Endothelial cell of umbilical vein (primary cell): ENCODE measurements around the gene SLC26A6. TPM values are rescaled to one million over a fixed set of nuclear protein-coding genes. Genes with fewer than 3 reads are reported as not detected.

Experiments used
- BruUV-seq: library from RNA; stranded (reverse); fragments of 400-500 nt; replicated peaks from 2 replicates; lab custom pipeline; 2021; lab: Mats Ljungman, UMichigan
- CTCF ChIA-PET: fragments of 300-600, 350-600 bp; sonication (Branson Sonifier 250); formaldehyde crosslinking; loops from one replicate; lab custom pipeline; 2021; ENCODE audit warnings: antibody characterized with exemption, inconsistent platforms; lab: Charles Lee
- POLR2A ChIA-PET: fragments of 300-600, 350-600 bp; sonication (Branson Sonifier 250); formaldehyde crosslinking; loops from one replicate; lab custom pipeline; 2021; ENCODE audit warnings: antibody characterized with exemption, inconsistent platforms; lab: Charles Lee
- DNase-seq: peaks from one replicate; pipeline ENCODE4 v3.0.0-alpha.2; 2011; ENCODE audit warnings: low read depth, low spot score
- FAIRE-seq: peaks from 2 replicates; lab custom pipeline; 2011; peaks lifted over from hg19 to GRCh38; lab: Jason Lieb, UNC
- H2AFZ ChIP-seq: 2 replicates; pipeline ENCODE4 v1.6.0; 2012; ENCODE audit warnings: low read depth, low read length, control low read depth, inconsistent platforms
- H3K27ac ChIP-seq: 2 replicates; pipeline ENCODE4 v1.5.1; 2011; ENCODE audit warnings: low read depth, mild to moderate bottlenecking, control low read depth, low read length, moderate library complexity; ENCODE audit not compliant: insufficient read depth
- H3K27me3 ChIP-seq, 2 experiments: 2 replicates each; pipeline versions ENCODE4 v1.6.0 to v1.6.1; 2011; ENCODE audit warnings: low read length in 2 of 2, mixed read lengths in 1 of 2; ENCODE audit not compliant: control insufficient read depth in 2 of 2, insufficient read depth in 2 of 2
- H3K36me3 ChIP-seq, 2 experiments: 2 replicates in 1 of 2; 3 replicates in 1 of 2; pipeline ENCODE4 v1.5.1; 2011; ENCODE audit warnings: low read length in 2 of 2, mild to moderate bottlenecking in 1 of 2, moderate library complexity in 1 of 2; ENCODE audit not compliant: control insufficient read depth in 2 of 2, insufficient read depth in 2 of 2; ENCODE audit errors: extremely low read depth in 1 of 2
- H3K4me1 ChIP-seq: 3 replicates; pipeline ENCODE4 v1.5.1; 2011; ENCODE audit warnings: mild to moderate bottlenecking, low read length; ENCODE audit not compliant: control insufficient read depth, insufficient read depth; ENCODE audit errors: extremely low read depth
- H3K4me2 ChIP-seq: 2 replicates; pipeline ENCODE4 v1.6.1; 2011; ENCODE audit warnings: low read length, control low read depth, mixed read lengths; ENCODE audit not compliant: insufficient read depth
- H3K4me3 ChIP-seq, 3 experiments: fragments of 200-600 bp in 1 of 3; sonication (generic), shearing (Covaris generic) in 1 of 3; replicated peaks in 1 of 3; 2 replicates each; pipeline ENCODE4 v1.5.1; 2011 to 2016; ENCODE audit warnings: control low read depth in 3 of 3, low read length in 3 of 3, mild to moderate bottlenecking in 2 of 3, inconsistent platforms in 1 of 3, low read depth in 1 of 3, moderate library complexity in 1 of 3; ENCODE audit not compliant: insufficient read depth in 1 of 3
- H3K79me2 ChIP-seq: 2 replicates; pipeline ENCODE4 v1.6.0; 2012; ENCODE audit warnings: low read length, inconsistent platforms; ENCODE audit not compliant: control insufficient read depth, insufficient read depth
- H3K9ac ChIP-seq: replicated peaks from 2 replicates; pipeline ENCODE3; 2011; ENCODE audit warnings: low read length, control low read depth; ENCODE audit not compliant: insufficient read depth; ENCODE audit errors: extremely low read depth
- H3K9me1 ChIP-seq: replicated peaks from 3 replicates; pipeline ENCODE4 v1.6.0; 2011; ENCODE audit warnings: mild to moderate bottlenecking, low read length; ENCODE audit not compliant: control insufficient read depth, insufficient read depth; ENCODE audit errors: extremely low read depth
- H3K9me3 ChIP-seq: replicated peaks from 2 replicates; pipeline ENCODE4 v1.5.1; 2012; ENCODE audit warnings: low read length, inconsistent platforms; ENCODE audit not compliant: control insufficient read depth, insufficient read depth
- H4K20me1 ChIP-seq: replicated peaks from 2 replicates; pipeline ENCODE3; 2011; ENCODE audit warnings: mild to moderate bottlenecking, low read length; ENCODE audit not compliant: control insufficient read depth, insufficient read depth; ENCODE audit errors: extremely low read depth
- CTCF ChIP-seq, 2 donors: IDR thresholded peaks; 1 replicate in 1 of 2; 2 replicates in 1 of 2; pipeline ENCODE4 v1.5.1; 2011; ENCODE audit warnings: low read length in 2 of 2, mild to moderate bottlenecking in 2 of 2, moderate library complexity in 2 of 2, control low read depth in 1 of 2, inconsistent platforms in 1 of 2, low read depth in 1 of 2; ENCODE audit not compliant: insufficient read depth in 1 of 2; ENCODE audit errors: extremely low read depth in 1 of 2
- EZH2 ChIP-seq: IDR thresholded peaks from 2 replicates; pipeline ENCODE4 v1.6.1; 2012; ENCODE audit warnings: borderline replicate concordance, low read depth, mild to moderate bottlenecking, moderate library complexity, low read length, inconsistent platforms; ENCODE audit not compliant: severe bottlenecking
- MAX ChIP-seq: IDR thresholded peaks from 2 replicates; pipeline ENCODE4 v1.6.1; 2011; ENCODE audit not compliant: insufficient read depth, insufficient read length
- MYC ChIP-seq: IDR thresholded peaks from one replicate; pipeline ENCODE4 v1.6.1; 2011; ENCODE audit warnings: mild to moderate bottlenecking, low read depth, low read length
- POLR2A ChIP-seq: IDR thresholded peaks from 2 replicates; pipeline ENCODE4 v1.6.1; 2012; ENCODE audit warnings: low read depth, mild to moderate bottlenecking, control low read depth, low read length
- POLR2AphosphoS5 ChIP-seq: IDR thresholded peaks from 2 replicates; pipeline ENCODE4 v1.6.1; 2012; ENCODE audit warnings: low read depth, mild to moderate bottlenecking, control low read depth, low read length, moderate library complexity; ENCODE audit not compliant: insufficient read depth
- dilution Hi-C: fragments of 300-500 bp; cut with MboI; formaldehyde crosslinking; loops from one replicate; pipeline ENCODE4 v1.15.0; 2019; ENCODE audit warnings: low sequenced_read_pairs; ENCODE audit not compliant: extremely low pct_ligation_motif_present
- intact Hi-C: fragments of 100-400 bp; cut with micrococcal nuclease; formaldehyde crosslinking; loops from one replicate; pipeline ENCODE4 v1.10.0; 2022
- polyA plus RNA-seq, 4 experiments: library from polyadenylated mRNA; depleted of rRNA in 3 of 4; stranded (reverse) in 3 of 4; unstranded in 1 of 4; fragments of >200 nt; gene quantifications; 2 replicates each; pipeline versions ENCODE4 v1.2.1 to v1.2.3, GENCODE V29; 2011 to 2012; ENCODE audit warnings: missing spikeins in 1 of 4
- total RNA-seq: library from RNA; stranded (reverse); gene quantifications from 2 replicates; pipeline ENCODE4 v1.2.3, GENCODE V29; 2021

Gene SLC26A6
- total and polyA plus RNA-seq, 2 donors (not counting 3 experiments of a cell fraction or from before 2014, with no cell fraction given) = 31.0 to 32.2 TPM

DNA sequence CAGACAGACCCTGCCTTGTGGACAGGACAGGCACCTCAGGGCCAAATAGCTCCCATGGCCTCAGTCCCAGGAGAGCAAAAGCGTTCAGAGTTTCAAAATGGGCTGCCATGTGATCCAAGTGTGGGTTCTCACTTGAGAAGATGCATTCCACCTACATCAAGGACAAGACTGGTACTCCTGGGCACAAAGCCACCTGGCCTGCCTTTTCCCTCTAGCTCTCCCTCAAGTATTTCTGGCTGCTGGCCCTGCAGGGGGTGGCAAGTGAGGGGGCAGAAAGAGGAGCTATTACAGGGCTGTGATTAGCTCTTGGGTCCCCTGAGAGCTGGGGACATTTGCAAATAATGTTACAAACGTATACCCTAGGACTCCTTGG, 33.7 kb downstream of the SLC26A6 start:
- Histone ChIP-seq H3K9ac (no peak overlapping the region), H3K79me2 (no peaks in the 10 kb centered on the region), H3K4me1 (no peaks in the 10 kb centered on the region), H3K9me3 (no peaks in the 10 kb centered on the region), H4K20me1 (no peaks in the 10 kb centered on the region), H3K4me2 (no peak overlapping the region), H3K27ac (no peak overlapping the region), H2AFZ (no peak overlapping the region), H3K36me3 (peaks cover 15 to 64% of the 10 kb centered on the region in 2 experiments), H3K4me3 (no peak overlapping the region), H3K9me1 (no peaks in the 10 kb centered on the region), H3K27me3 (no peaks in the 10 kb centered on the region)
- dilution Hi-C loops = no loop called here
- BruUV-seq = no TSS peak
- CTCF ChIA-PET = interaction anchor here (0.7 to 0.9 kb wide), 3 partner anchors 8 to 201 kb away, joined by 3 read pairs; partner anchors contain the start of gene SLC26A6
- POLR2A ChIA-PET = no interaction called here
- DNase-seq = no peak
- FAIRE-seq = no peak
- intact Hi-C loops = no loop called here
- TF ChIP-seq POLR2AphosphoS5 = no peak
- no peak for TF ChIP-seq MAX
- no peak for TF ChIP-seq POLR2A
- TF ChIP-seq CTCF (IDR thresholded peaks at IDR 0.05; ENCODE audit: extremely low read depth in 1 of 2, insufficient read depth in 1 of 2, low read depth in 1 of 2, low read length in 2 of 2) = no peak
- no peak for TF ChIP-seq MYC
- no peak for TF ChIP-seq EZH2
